Natural killer cell (primary cell): ENCODE results near the gene ZNF273. TPM values are rescaled to one million over a fixed set of nuclear protein-coding genes. Genes with fewer than 3 reads are reported as not detected.

ENCODE experiments used
- ATAC-seq, 3 donors: fragments of 150-1000 bp in 2 of 3; fragments of 200-7000 bp in 1 of 3; cut with Tn5 transposase; 1 replicate in 1 of 3; 2 replicates in 2 of 3; pipeline ENCODE4 v1.10.0; 2021; ENCODE audit warnings: mild to moderate bottlenecking in 2 of 3, moderate library complexity in 2 of 3
- DNase-seq, 2 donors: peaks; one replicate each; pipeline versions ENCODE4 v3.0.0 to v3.0.0-alpha.2; 2013 to 2021; ENCODE audit warnings: mixed read lengths in 1 of 2
- H3K27ac ChIP-seq: one replicate; pipeline ENCODE4 v1.5.1; 2013; ENCODE audit warnings: mild to moderate bottlenecking, low read length
- H3K27me3 ChIP-seq: one replicate; pipeline ENCODE4 v1.6.1; 2013; ENCODE audit warnings: low read length; ENCODE audit not compliant: control insufficient read depth, insufficient read depth
- H3K36me3 ChIP-seq: one replicate; pipeline ENCODE4 v1.6.1; 2013; ENCODE audit warnings: low read length; ENCODE audit not compliant: control insufficient read depth, insufficient read depth
- H3K4me1 ChIP-seq: one replicate; pipeline ENCODE4 v1.6.1; 2013; ENCODE audit warnings: low read length; ENCODE audit not compliant: control insufficient read depth, insufficient read depth
- H3K4me3 ChIP-seq: one replicate; pipeline ENCODE4 v1.5.1; 2013; ENCODE audit warnings: low read length
- H3K9me3 ChIP-seq: one replicate; pipeline ENCODE4 v1.6.1; 2013; ENCODE audit warnings: low read length; ENCODE audit not compliant: control insufficient read depth, insufficient read depth
- H3K27ac Mint-ChIP-seq, 2 donors: one replicate each; pipeline ENCODE4 v1.8.0; 2022; ENCODE audit warnings: mild to moderate bottlenecking in 2 of 2, mixed read lengths in 2 of 2, moderate library complexity in 1 of 2
- H3K27me3 Mint-ChIP-seq, 2 donors: one replicate each; pipeline ENCODE4 v1.8.0; 2022; ENCODE audit warnings: low read depth in 2 of 2, mixed read lengths in 2 of 2
- H3K36me3 Mint-ChIP-seq: one replicate; pipeline ENCODE4 v1.8.0; 2022; ENCODE audit warnings: mixed read lengths
- H3K4me1 Mint-ChIP-seq, 2 donors: one replicate each; pipeline ENCODE4 v1.8.0; 2022; ENCODE audit warnings: mixed read lengths in 2 of 2
- H3K4me3 Mint-ChIP-seq: one replicate; pipeline ENCODE4 v1.8.0; 2022; ENCODE audit warnings: mild to moderate bottlenecking, moderate library complexity, mixed read lengths
- H3K9me3 Mint-ChIP-seq, 2 donors: one replicate each; pipeline ENCODE4 v1.8.0; 2022; ENCODE audit warnings: mixed read lengths in 2 of 2
- CTCF ChIP-seq: fragments of 200-600 bp; IDR thresholded peaks from one replicate; pipeline ENCODE4 v1.8.0; 2022; ENCODE audit warnings: antibody characterized with exemption
- WGBS: methylation state at CpG from one replicate; pipeline ENCODE4 v1.1.7; 2013; ENCODE audit warnings: missing lambda C conversion rate; ENCODE audit not compliant: insufficient coverage; 5-methylcytosine and 5-hydroxymethylcytosine counted together
- intact Hi-C: fragments of 100-400 bp; cut with micrococcal nuclease; formaldehyde crosslinking; loops from one replicate; pipeline ENCODE4 v1.14.2; 2022
- total RNA-seq, 4 donors: library from RNA; stranded (reverse); fragments of 120-200 nt in 1 of 4; gene quantifications; one replicate each; pipeline versions ENCODE4 v1.2.3 to v1.2.4, GENCODE V29; 2013 to 2022

Gene ZNF273
- total RNA-seq, 3 donors from 2014 or later (not counting 1 experiment from before 2014, with no cell fraction given), result 2.9 to 4.2 (median 4.0) TPM

GRCh38 chr7:64884085-64884912, 18.8 kb upstream of the ZNF273 start:
- H3K4me3 ChIP-seq, result no peak overlapping the region
- 92% methylated on average over 22 of the region's 22 CpGs for WGBS
- peaks cover 65 to 70% of the 10 kb centered on the region in 2 donors for H3K27me3 Mint-ChIP-seq
- peaks cover 22 to 25% of the 10 kb centered on the region in 2 donors for H3K4me1 Mint-ChIP-seq
- H3K9me3 Mint-ChIP-seq, result no peaks in the 10 kb centered on the region
- H3K27ac Mint-ChIP-seq, result no peak overlapping the region
- no peaks in the 10 kb centered on the region for H3K9me3 ChIP-seq
- no peak overlapping the region for H3K4me3 Mint-ChIP-seq
- DNase-seq (peak in 1 of 2 donors; percentile 13), ATAC-seq (no peak)
- peaks cover 26% of the 10 kb centered on the region for H3K27me3 ChIP-seq
- no peak overlapping the region for H3K27ac ChIP-seq
- intact Hi-C loops, result no loop called here
- H3K36me3 Mint-ChIP-seq, result no peaks in the 10 kb centered on the region
- no peaks in the 10 kb centered on the region for H3K36me3 ChIP-seq
- no peak for TF ChIP-seq CTCF
- H3K4me1 ChIP-seq, result peaks cover 25% of the 10 kb centered on the region

- H3K27ac ChIP-seq, result no peak overlapping the region
- intact Hi-C loops, result no loop called here
- H3K4me3 ChIP-seq, result no peak overlapping the region
- H3K9me3 Mint-ChIP-seq, result no peaks in the 10 kb centered on the region
- ATAC-seq (no peak), DNase-seq (no peak)
- no peak for TF ChIP-seq CTCF
- 89% methylated on average over 19 of the region's 19 CpGs for WGBS
- peaks cover 22 to 25% of the 10 kb centered on the region in 2 donors for H3K4me1 Mint-ChIP-seq
- no peaks in the 10 kb centered on the region for H3K36me3 Mint-ChIP-seq
- H3K4me1 ChIP-seq, result peaks cover 28% of the 10 kb centered on the region
- H3K27me3 ChIP-seq, result peaks cover 31% of the 10 kb centered on the region
- no peaks in the 10 kb centered on the region for H3K9me3 ChIP-seq
- H3K27ac Mint-ChIP-seq, result no peak overlapping the region
- H3K4me3 Mint-ChIP-seq, result no peak overlapping the region
- H3K36me3 ChIP-seq, result no peaks in the 10 kb centered on the region
- peaks cover 65 to 71% of the 10 kb centered on the region in 2 donors for H3K27me3 Mint-ChIP-seq
Observed at GRCh38 chr7:64884913-64885370, 18.1 kb upstream of the ZNF273 start.

GRCh38 chr7:64885520-64886240, 17.4 kb upstream of the ZNF273 start:
- Mint-ChIP-seq H3K27ac (no peak overlapping the region), H3K4me3 (peak overlapping the region; percentile 6), H3K27me3 (peaks cover 65 to 79% of the 10 kb centered on the region in 2 donors), H3K4me1 (peaks cover 22 to 25% of the 10 kb centered on the region in 2 donors), H3K9me3 (no peaks in the 10 kb centered on the region), H3K36me3 (no peaks in the 10 kb centered on the region)
- TF ChIP-seq CTCF, result no peak
- WGBS, result 90% methylated on average over 5 of the region's 5 CpGs
- intact Hi-C loops, result no loop called here
- peak in 1 of 2 donors; percentile 4 for DNase-seq
- Histone ChIP-seq H3K4me1 (peaks cover 28% of the 10 kb centered on the region), H3K36me3 (no peaks in the 10 kb centered on the region), H3K4me3 (no peak overlapping the region), H3K9me3 (no peaks in the 10 kb centered on the region), H3K27ac (no peak overlapping the region), H3K27me3 (peaks cover 32% of the 10 kb centered on the region)
- no peak for ATAC-seq
